Activated naive CD8-positive, alpha-beta T cell treated with anti-CD3 and anti-CD28 coated beads, Interleukin-2, amount 10 ng/mL, durations not matched to agents 7 days and 5 days (primary cell): ENCODE data around the gene UGT1A10. TPM values are rescaled to one million over a fixed set of nuclear protein-coding genes. Genes with fewer than 3 reads are reported as not detected.
"Not testable (repeated sequence)": the region's sequence is repeated elsewhere in the genome, so short reads cannot be mapped to it uniquely, and the experiment has no call there.

Experiments used
- ATAC-seq: fragments of 150-1000 bp; cut with Tn5 transposase; one replicate; pipeline ENCODE4 v1.10.0; 2021; ENCODE audit warnings: low read depth, moderate library complexity
- POLR2A ChIA-PET: fragments of 350-600 bp; sonication (Branson Sonifier 250); formaldehyde crosslinking; loops from one replicate; lab custom pipeline; 2021; ENCODE audit warnings: antibody characterized with exemption; lab: Charles Lee
- DNase-seq: peaks from one replicate; pipeline ENCODE4 v3.0.0; 2021
- H3K27ac Mint-ChIP-seq: one replicate; pipeline ENCODE4 v1.8.0; 2022; ENCODE audit warnings: mild to moderate bottlenecking, mixed read lengths
- H3K27me3 Mint-ChIP-seq: one replicate; pipeline ENCODE4 v1.8.0; 2022; ENCODE audit warnings: mild to moderate bottlenecking, moderate library complexity, mixed read lengths
- H3K36me3 Mint-ChIP-seq: one replicate; pipeline ENCODE4 v1.8.0; 2021; ENCODE audit warnings: mild to moderate bottlenecking, mixed read lengths
- H3K4me1 Mint-ChIP-seq: one replicate; pipeline ENCODE4 v1.8.0; 2021; ENCODE audit warnings: mixed read lengths
- H3K4me3 Mint-ChIP-seq: one replicate; pipeline ENCODE4 v1.8.0; 2022; ENCODE audit warnings: mild to moderate bottlenecking, moderate library complexity, mixed read lengths
- H3K9me3 Mint-ChIP-seq: one replicate; pipeline ENCODE4 v1.8.0; 2021; ENCODE audit warnings: mixed read lengths
- total RNA-seq, 2 experiments: library from RNA; stranded (reverse); gene quantifications; one replicate each; pipeline ENCODE4 v1.2.3, GENCODE V29; 2021

The UGT1A10 gene
- total RNA-seq, 2 experiments from 2014 or later: not detected

DNA sequence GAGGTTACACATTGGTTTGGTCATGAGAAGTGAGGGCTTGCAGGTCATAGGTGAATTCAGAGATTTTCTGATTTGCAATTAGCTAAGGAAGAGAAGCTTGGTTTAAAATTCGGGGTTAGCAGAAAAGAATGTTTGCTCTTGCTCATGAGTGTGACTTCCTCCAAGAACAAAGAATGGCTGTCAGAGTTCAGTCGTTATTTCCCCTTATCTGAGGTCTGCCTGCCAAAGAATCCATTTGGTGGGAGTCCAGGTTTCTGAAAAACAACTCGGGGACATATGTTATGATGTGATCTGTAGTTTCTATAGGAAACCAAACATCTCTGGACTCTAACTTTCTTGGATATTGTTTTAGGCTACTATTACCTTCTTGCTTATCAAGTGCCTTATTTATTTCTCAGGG is 53.3 kb downstream of the UGT1A10 start:
- POLR2A ChIA-PET: no interaction called here
- DNase-seq (no peak), ATAC-seq (no peak)
- Mint-ChIP-seq H3K9me3 (no peaks in the 10 kb centered on the region), H3K4me1 (no peaks in the 10 kb centered on the region), H3K27ac (no peak overlapping the region), H3K4me3 (no peak overlapping the region), H3K36me3 (no peaks in the 10 kb centered on the region), H3K27me3 (peaks cover 5% of the 10 kb centered on the region)

DNA sequence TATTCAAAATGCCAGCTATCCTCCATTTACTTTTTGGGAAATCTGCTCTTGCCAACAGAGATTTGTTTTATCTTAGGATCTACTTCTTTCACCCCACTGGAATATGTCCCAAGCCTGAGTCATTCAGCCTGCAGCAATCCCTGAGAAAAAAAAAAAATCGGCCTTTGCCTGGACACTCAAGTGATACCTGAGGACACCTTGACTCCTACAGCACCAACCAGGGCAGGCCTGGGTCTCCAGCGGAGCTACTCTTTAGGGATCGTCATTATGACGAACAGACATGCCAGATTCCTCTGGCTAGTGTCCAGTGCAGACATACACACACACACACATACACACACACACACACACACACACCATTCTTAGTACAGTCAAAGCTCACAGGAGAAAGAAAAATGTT is 54.2 kb downstream of the UGT1A10 start:
- Mint-ChIP-seq H3K36me3 (no peaks in the 10 kb centered on the region), H3K4me1 (no peaks in the 10 kb centered on the region), H3K9me3 (no peaks in the 10 kb centered on the region), H3K27ac (no peak overlapping the region), H3K27me3 (peaks cover 5% of the 10 kb centered on the region), H3K4me3 (no peak overlapping the region)
- POLR2A ChIA-PET: no interaction called here
- ATAC-seq (no peak), DNase-seq (no peak)

DNA sequence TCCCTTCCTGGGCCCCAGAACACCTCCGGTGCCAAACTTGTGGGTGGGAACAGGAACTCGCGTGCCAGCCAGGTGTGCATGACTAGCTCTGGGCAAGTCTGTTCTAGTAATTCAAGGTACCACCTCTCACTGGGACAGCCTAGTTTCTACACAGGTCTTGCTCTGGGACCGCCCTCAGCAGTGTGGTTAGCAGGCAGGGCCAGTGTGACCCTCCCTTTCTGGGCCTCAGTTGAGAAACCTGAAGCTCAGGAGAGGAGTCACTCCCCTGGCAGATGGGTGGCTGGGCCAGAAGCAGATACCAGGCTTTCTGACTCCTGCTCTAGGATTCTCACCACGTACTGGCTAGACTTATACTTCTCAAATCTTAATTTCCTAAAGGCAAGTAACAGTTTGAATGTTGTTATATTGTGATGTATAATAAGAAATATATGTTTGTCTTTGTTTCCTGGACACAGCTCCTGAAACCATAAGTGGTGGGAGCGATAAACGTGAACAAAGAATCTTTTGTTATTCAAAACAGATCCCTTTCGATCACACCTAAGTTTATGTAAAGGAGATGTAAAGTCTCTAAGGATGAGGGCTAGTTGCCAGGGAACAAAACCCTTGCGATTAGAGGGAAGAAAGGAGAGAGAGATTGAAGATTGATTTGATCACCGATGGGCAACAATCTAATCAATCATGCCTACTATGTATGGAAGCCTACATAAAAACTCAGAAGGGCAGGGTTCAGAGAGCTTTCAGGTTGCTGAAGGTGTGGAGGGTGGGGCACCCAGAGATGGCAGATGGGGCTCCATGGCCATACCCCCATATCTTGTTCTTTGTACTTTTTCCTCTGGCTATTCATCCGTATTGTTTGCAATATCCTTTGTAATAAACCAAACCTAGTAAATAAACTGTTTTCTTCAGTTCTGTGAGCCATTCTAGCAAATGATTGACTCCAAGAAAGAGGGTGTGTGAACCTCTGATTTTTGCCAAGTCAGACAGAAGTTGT is 55.5 kb downstream of the UGT1A10 start:
- ATAC-seq: no peak
- Mint-ChIP-seq H3K4me1 (no peaks in the 10 kb centered on the region), H3K27ac (no peak overlapping the region), H3K27me3 (peaks cover 9% of the 10 kb centered on the region), H3K36me3 (no peaks in the 10 kb centered on the region), H3K9me3 (no peaks in the 10 kb centered on the region), H3K4me3 (no peak overlapping the region)
- no peak for DNase-seq
- POLR2A ChIA-PET: no interaction called here

DNA sequence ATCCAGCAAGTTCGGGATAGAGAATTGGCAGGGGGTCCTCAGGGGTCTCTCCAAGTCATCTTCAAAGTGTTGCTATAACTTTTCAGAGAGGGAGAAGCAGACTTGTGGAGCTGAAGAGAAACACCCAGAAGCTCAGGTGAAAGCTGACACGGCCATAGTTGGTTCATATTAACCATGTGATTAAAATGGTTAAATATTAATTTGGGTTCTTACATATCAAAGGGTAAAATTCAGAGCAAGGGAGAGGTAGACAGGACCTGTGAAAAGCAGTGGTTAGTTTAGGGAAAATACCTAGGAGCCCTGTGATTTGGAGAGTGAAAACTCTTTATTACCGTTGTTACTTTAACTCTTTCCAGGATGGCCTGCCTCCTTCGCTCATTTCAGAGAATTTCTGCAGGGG is 56.4 kb downstream of the UGT1A10 start, which contains the start of gene UGT1A6:
Gene UGT1A6, plus strand, starts transcription at position 243 of the 400 bp plus-strand sequence. Its CDS starts 115 bp downstream, at position 358.
- Mint-ChIP-seq H3K27ac (no peak within 1 kb of the TSS), H3K36me3 (no peaks in the 10 kb centered on the region), H3K27me3 (peaks cover 17% of the 10 kb centered on the region), H3K4me3 (no peak within 1 kb of the TSS), H3K9me3 (no peaks in the 10 kb centered on the region), H3K4me1 (no peaks in the 10 kb centered on the region)
- no peak for ATAC-seq
- DNase-seq: no peak
- POLR2A ChIA-PET: no interaction called here

- H3K27me3 Mint-ChIP-seq: peaks cover 17% of the 10 kb centered on the region
- ATAC-seq: no peak
- H3K9me3 Mint-ChIP-seq: no peaks in the 10 kb centered on the region
- no peak overlapping the region for H3K27ac Mint-ChIP-seq
- no peak for DNase-seq
- POLR2A ChIA-PET: no interaction called here
- H3K4me1 Mint-ChIP-seq: no peaks in the 10 kb centered on the region
- H3K36me3 Mint-ChIP-seq: no peaks in the 10 kb centered on the region
- H3K4me3 Mint-ChIP-seq: no peak overlapping the region
Observed at GRCh38 chr2:233693963-233694362, 57.7 kb downstream of the UGT1A10 start.

- Mint-ChIP-seq H3K36me3 (no peaks in the 10 kb centered on the region), H3K9me3 (no peaks in the 10 kb centered on the region), H3K27ac (no peak overlapping the region), H3K4me1 (no peaks in the 10 kb centered on the region), H3K4me3 (no peak overlapping the region), H3K27me3 (peaks cover 34% of the 10 kb centered on the region)
- DNase-seq: no peak
- POLR2A ChIA-PET: no interaction called here
- no peak for ATAC-seq
Observed at GRCh38 chr2:233698740-233699139, 62.5 kb downstream of the UGT1A10 start.

DNA sequence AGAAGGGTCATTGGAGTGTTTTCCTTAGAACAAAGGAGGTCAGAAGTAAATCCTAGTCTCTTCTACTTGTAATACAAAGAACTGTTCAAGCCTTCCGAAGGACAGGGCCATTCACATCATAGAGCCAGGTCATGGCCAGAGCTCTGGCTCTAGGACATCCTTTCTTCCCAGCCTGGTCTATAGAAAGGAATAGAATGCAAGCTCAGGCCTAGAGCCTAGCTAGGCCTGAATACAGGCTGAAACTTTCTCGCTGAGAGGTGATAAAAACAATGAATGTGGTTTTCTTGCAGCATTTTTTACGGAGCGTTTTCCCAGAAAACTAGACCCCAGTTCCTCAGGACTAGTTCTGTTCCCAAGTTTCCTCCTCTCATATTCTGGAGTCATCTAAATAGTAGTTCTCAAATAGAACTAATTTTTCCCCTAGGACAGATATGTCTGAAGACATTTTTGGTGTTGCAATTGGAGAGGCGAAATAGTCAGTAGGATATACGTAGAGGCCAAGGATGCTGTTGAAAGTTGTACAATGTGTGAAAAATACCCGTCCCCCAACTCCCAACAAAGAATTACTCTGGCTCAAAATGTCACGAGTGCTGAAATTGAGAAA is 63.3 kb downstream of the UGT1A10 start:
- H3K4me1 Mint-ChIP-seq: no peaks in the 10 kb centered on the region
- peaks cover 2% of the 10 kb centered on the region for H3K36me3 Mint-ChIP-seq
- no peak for ATAC-seq
- H3K27me3 Mint-ChIP-seq: peaks cover 37% of the 10 kb centered on the region
- H3K4me3 Mint-ChIP-seq: no peak overlapping the region
- DNase-seq: no peak
- no peak overlapping the region for H3K27ac Mint-ChIP-seq
- POLR2A ChIA-PET: no interaction called here
- peaks cover 1% of the 10 kb centered on the region for H3K9me3 Mint-ChIP-seq

GRCh38 chr2:233700028-233700635 is 63.9 kb downstream of the UGT1A10 start:
- POLR2A ChIA-PET: no interaction called here
- H3K36me3 Mint-ChIP-seq: peaks cover 2% of the 10 kb centered on the region
- H3K27ac Mint-ChIP-seq: no peak overlapping the region

GRCh38 chr2:233700842-233701241 is 64.6 kb downstream of the UGT1A10 start:
- POLR2A ChIA-PET, H3K36me3 Mint-ChIP-seq, H3K4me1 Mint-ChIP-seq, H3K27ac Mint-ChIP-seq, DNase-seq, ATAC-seq, H3K4me3 Mint-ChIP-seq, H3K9me3 Mint-ChIP-seq: not testable (repeated sequence)
- peaks cover 40% of the 10 kb centered on the region for H3K27me3 Mint-ChIP-seq

More at GRCh38 chr2:233700028-233700635, 63.9 kb downstream of the UGT1A10 start:
- Mint-ChIP-seq H3K4me1 (no peaks in the 10 kb centered on the region), H3K27me3 (peaks cover 40% of the 10 kb centered on the region), H3K4me3 (no peak overlapping the region), H3K9me3 (peaks cover 1% of the 10 kb centered on the region)
- ATAC-seq: no peak
- DNase-seq: no peak

DNA sequence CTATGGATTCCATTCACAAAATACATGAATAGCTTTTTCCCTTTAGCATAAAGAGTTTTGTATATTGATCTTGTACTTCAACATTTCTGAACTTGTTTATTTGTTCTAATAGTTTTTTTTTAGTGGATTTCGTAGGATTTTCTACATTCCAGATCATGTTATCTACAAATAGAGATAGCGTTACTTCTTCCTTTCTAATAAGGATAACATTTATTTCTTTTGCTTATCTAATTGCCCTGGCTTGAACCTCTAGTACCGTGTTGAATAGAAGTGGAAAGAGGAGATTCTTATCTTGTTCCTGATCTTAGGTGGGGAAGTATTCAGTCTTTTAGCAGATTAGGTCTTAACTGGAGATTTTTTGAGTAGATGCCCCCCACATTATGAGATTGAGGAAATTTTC is 66.0 kb downstream of the UGT1A10 start:
- H3K27me3 Mint-ChIP-seq: peaks cover 30% of the 10 kb centered on the region
- H3K36me3 Mint-ChIP-seq: peaks cover 2% of the 10 kb centered on the region
- H3K27ac Mint-ChIP-seq: no peak overlapping the region
- H3K4me1 Mint-ChIP-seq: no peaks in the 10 kb centered on the region
- no peak overlapping the region for H3K4me3 Mint-ChIP-seq
- ATAC-seq (no peak), DNase-seq (no peak)
- peaks cover 1% of the 10 kb centered on the region for H3K9me3 Mint-ChIP-seq
- POLR2A ChIA-PET: interaction anchor here (0.8 kb wide), 1 partner anchor 106 kb away, joined by 4 read pairs; no protein-coding TSS in a partner anchor

- Mint-ChIP-seq H3K27ac (no peak overlapping the region), H3K4me1 (no peaks in the 10 kb centered on the region), H3K4me3 (no peak overlapping the region), H3K27me3 (peaks cover 34% of the 10 kb centered on the region), H3K36me3 (peaks cover 2% of the 10 kb centered on the region), H3K9me3 (peaks cover 1% of the 10 kb centered on the region)
- DNase-seq: no peak
- ATAC-seq: no peak
- POLR2A ChIA-PET: no interaction called here
Observed at GRCh38 chr2:233705911-233706506, 69.8 kb downstream of the UGT1A10 start.

- Mint-ChIP-seq H3K9me3 (peaks cover 1% of the 10 kb centered on the region), H3K4me1 (peaks cover 3% of the 10 kb centered on the region), H3K4me3 (no peak overlapping the region), H3K27ac (no peak overlapping the region), H3K27me3 (peaks cover 31% of the 10 kb centered on the region), H3K36me3 (peaks cover 2% of the 10 kb centered on the region)
- POLR2A ChIA-PET: no interaction called here
- DNase-seq (no peak), ATAC-seq (no peak)
Observed at GRCh38 chr2:233706720-233707119, 70.5 kb downstream of the UGT1A10 start.
